SIG-M5 treated with dmso at 0.1 percent for 504 hours (cell line): Measurements from ENCODE around the gene NYAP1.

Source experiments
- DNase-seq: peaks from one replicate; lab custom pipeline; 2025; ENCODE audit not compliant: unreplicated experiment; lab: John Stamatoyannopoulos, UW

NYAP1 gene

GRCh38 chr7:100456562-100456961, 27.2 kb upstream of the NYAP1 start:
- DNase-seq: no peak

- no peak for DNase-seq
These were observed 26.7 kb upstream of the NYAP1 start for GRCh38 chr7:100457033-100457432.

GRCh38 chr7:100464210-100464660, 19.5 kb upstream of the NYAP1 start, which contains the start of gene SPACDR:
Gene SPACDR, minus strand, starts transcription at chr7:100464260. Its CDS starts 235 bp downstream, at chr7:100464025.
- DNase-seq: no peak

GRCh38 chr7:100464791-100465190, 18.9 kb upstream of the NYAP1 start:
- no peak for DNase-seq

GRCh38 chr7:100465299-100465698, 18.4 kb upstream of the NYAP1 start:
- no peak for DNase-seq

GRCh38 chr7:100465702-100466311, 17.9 kb upstream of the NYAP1 start:
- DNase-seq: no peak

- DNase-seq: no peak
These were observed 16.8 kb upstream of the NYAP1 start for GRCh38 chr7:100466653-100467605.

GRCh38 chr7:100467638-100468373, 15.9 kb upstream of the NYAP1 start:
- DNase-seq: no peak

- DNase-seq: peak; percentile 44
These were observed 14.3 kb upstream of the NYAP1 start for GRCh38 chr7:100469227-100470044.

GRCh38 chr7:100471021-100471420, 12.7 kb upstream of the NYAP1 start:
- DNase-seq: no peak

GRCh38 chr7:100472121-100472851, 11.4 kb upstream of the NYAP1 start:
- no peak for DNase-seq

GRCh38 chr7:100472854-100473499, 10.8 kb upstream of the NYAP1 start:
- no peak for DNase-seq

GRCh38 chr7:100475549-100475948, 8.2 kb upstream of the NYAP1 start:
- no peak for DNase-seq

- DNase-seq: peak; percentile 21
These were observed 7.5 kb upstream of the NYAP1 start for GRCh38 chr7:100476101-100476780.

GRCh38 chr7:100476903-100477870, 6.5 kb upstream of the NYAP1 start:
- DNase-seq: peak; percentile 21

GRCh38 chr7:100477871-100478267, 5.9 kb upstream of the NYAP1 start:
- DNase-seq: no peak

- peak; percentile 96 for DNase-seq
These were observed 4.6 kb upstream of the NYAP1 start, which contains the start of gene TSC22D4 for GRCh38 chr7:100478958-100479660. Gene TSC22D4, minus strand, starts transcription at chr7:100479214. Its CDS starts 1,176 bp downstream, at chr7:100478038.
